Upper lobe of right lung (tissue), 1 donor: ENCODE data around the gene AGXT2. TPM values are rescaled to one million over a fixed set of nuclear protein-coding genes. Genes with fewer than 3 reads are reported as not detected.

Source experiments
- ATAC-seq: fragments of 200-7000 bp; cut with Tn5 transposase; one replicate; pipeline ENCODE4 v1.9.1; 2020; ENCODE audit warnings: mild to moderate bottlenecking, moderate library complexity
- DNase-seq: peaks from one replicate; pipeline ENCODE4 v3.0.0-alpha.2; 2020
- H3K27ac ChIP-seq: fragments of 200-600 bp; one replicate; pipeline ENCODE4 v1.8.0; 2022
- H3K27me3 ChIP-seq: fragments of 200-600 bp; one replicate; pipeline ENCODE4 v1.8.0; 2022; ENCODE audit warnings: mild to moderate bottlenecking
- H3K36me3 ChIP-seq: fragments of 200-600 bp; one replicate; pipeline ENCODE4 v1.8.0; 2022
- H3K4me1 ChIP-seq: fragments of 200-600 bp; one replicate; pipeline ENCODE4 v1.8.0; 2022
- H3K4me3 ChIP-seq: fragments of 200-600 bp; one replicate; pipeline ENCODE4 v1.8.0; 2022; ENCODE audit warnings: mild to moderate bottlenecking
- H3K9me3 ChIP-seq: fragments of 200-600 bp; one replicate; pipeline ENCODE4 v1.8.0; 2022
- intact Hi-C: fragments of 100-400 bp; cut with DNase I; formaldehyde crosslinking; loops from one replicate; pipeline ENCODE4 v1.11.0; 2022
- long read RNA-seq: library from polyadenylated mRNA; unstranded; transcript quantifications from one replicate; pipeline ENCODE4 v2.0.0, GENCODE V29; 2021
- total RNA-seq: library from RNA; stranded (reverse); fragmentation: NEBNext Ultra II Directional; extraction: Animal tissue kit (Norgen Biotek cat#: 25700); gene quantifications from one replicate; pipeline ENCODE4 v1.2.1, GENCODE V29; 2021
- TF ChIP-seq, protein P1 (sequence below): fragments of 200-600 bp; IDR thresholded peaks from one replicate; pipeline ENCODE4 v1.8.0; 2022; ENCODE audit warnings: antibody characterized with exemption
- donor health status: DM: no; HTN: yes; CAD: no; lungs with severe emphysema.

AGXT2 gene, protein sequence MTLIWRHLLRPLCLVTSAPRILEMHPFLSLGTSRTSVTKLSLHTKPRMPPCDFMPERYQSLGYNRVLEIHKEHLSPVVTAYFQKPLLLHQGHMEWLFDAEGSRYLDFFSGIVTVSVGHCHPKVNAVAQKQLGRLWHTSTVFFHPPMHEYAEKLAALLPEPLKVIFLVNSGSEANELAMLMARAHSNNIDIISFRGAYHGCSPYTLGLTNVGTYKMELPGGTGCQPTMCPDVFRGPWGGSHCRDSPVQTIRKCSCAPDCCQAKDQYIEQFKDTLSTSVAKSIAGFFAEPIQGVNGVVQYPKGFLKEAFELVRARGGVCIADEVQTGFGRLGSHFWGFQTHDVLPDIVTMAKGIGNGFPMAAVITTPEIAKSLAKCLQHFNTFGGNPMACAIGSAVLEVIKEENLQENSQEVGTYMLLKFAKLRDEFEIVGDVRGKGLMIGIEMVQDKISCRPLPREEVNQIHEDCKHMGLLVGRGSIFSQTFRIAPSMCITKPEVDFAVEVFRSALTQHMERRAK
- total RNA-seq = not detected
- long read RNA-seq = 0 reads

DNA sequence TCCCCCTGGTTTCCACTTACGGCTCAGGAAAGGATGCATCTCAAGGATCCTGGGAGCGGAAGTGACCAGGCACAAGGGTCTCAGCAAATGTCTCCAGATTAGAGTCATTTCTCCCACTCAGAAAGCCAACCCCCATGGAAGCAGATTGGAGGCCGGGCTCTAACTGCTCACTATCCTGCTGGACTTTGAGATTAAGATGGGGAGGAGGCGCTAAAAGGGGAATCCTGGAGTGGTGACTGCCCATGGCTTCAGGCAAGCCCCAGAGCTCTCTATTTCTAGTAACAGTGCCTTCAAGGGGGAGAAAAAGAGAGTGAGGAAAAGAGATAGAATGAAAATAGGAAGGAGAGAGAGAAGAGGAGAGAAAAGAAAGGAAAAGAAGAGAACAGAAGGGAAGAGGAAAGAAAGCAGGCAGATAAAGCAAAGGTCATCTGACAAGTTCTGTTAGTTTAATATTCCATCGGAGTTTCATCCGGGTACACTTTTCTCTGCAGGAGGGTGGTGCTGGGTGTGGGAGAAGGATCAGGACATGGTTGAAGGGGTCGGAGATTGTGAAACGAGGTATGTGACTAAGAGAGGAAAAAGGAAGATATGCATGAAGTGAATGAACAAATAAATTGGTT, at the start of gene AGXT2:
Gene AGXT2 (minus strand): TSS at position 165 of the 620 bp plus-strand sequence. CDS start 57 bp downstream, at position 108.
- Histone ChIP-seq H3K36me3 (no peaks in the 10 kb centered on the region), H3K4me1 (no peaks in the 10 kb centered on the region), H3K9me3 (no peaks in the 10 kb centered on the region), H3K27ac (no peak within 1 kb of the TSS), H3K27me3 (no peaks in the 10 kb centered on the region), H3K4me3 (no peak within 1 kb of the TSS)
- TF ChIP-seq, protein P1, sequence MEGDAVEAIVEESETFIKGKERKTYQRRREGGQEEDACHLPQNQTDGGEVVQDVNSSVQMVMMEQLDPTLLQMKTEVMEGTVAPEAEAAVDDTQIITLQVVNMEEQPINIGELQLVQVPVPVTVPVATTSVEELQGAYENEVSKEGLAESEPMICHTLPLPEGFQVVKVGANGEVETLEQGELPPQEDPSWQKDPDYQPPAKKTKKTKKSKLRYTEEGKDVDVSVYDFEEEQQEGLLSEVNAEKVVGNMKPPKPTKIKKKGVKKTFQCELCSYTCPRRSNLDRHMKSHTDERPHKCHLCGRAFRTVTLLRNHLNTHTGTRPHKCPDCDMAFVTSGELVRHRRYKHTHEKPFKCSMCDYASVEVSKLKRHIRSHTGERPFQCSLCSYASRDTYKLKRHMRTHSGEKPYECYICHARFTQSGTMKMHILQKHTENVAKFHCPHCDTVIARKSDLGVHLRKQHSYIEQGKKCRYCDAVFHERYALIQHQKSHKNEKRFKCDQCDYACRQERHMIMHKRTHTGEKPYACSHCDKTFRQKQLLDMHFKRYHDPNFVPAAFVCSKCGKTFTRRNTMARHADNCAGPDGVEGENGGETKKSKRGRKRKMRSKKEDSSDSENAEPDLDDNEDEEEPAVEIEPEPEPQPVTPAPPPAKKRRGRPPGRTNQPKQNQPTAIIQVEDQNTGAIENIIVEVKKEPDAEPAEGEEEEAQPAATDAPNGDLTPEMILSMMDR = no peak
- DNase-seq = no peak
- intact Hi-C loops = no loop called here
- no peak for ATAC-seq

DNA sequence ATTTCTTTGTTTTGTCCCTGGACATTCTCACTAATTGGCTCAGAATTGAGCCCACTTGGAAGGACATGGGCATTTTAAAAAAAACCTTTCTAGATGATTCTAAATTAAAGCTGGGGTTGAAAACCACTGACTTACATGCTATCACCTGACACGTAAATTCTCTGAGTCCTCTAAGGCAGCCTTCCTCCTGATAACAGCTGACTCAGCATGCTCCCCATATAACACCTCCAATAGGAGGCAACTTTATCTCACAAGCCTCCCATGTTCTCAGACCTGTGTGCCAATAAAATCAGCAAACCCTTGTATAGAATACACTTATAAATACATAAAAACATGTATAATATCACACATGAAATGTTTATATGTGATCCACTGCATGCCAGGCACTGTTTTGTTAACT, 49.2 kb upstream of the AGXT2 start:
- no peaks in the 10 kb centered on the region for H3K27me3 ChIP-seq
- H3K9me3 ChIP-seq = no peaks in the 10 kb centered on the region
- no peak for ATAC-seq
- no peaks in the 10 kb centered on the region for H3K36me3 ChIP-seq
- TF ChIP-seq, protein P1 = no peak
- intact Hi-C loops = no loop called here
- DNase-seq = no peak
- H3K4me1 ChIP-seq = no peaks in the 10 kb centered on the region
- no peak overlapping the region for H3K4me3 ChIP-seq
- H3K27ac ChIP-seq = no peak overlapping the region

DNA sequence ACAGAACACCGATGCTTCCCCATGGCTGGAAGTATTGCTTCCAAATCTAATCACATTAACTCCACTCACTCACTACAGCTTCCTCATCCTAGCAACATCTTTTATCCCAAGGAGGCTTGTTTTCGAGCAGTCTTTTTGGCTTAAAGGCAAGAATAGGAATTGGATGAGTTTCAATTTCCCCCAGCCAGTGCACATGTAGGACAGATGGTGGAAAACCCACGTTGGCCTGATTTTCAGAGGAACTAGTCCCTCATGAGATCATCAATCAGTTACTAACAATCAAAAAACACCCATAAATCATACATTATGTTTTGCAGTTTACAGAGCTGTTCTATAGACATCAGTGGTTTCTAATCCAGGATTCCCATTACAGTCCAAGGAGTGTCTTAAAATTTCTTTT, 48.5 kb upstream of the AGXT2 start:
- intact Hi-C loops = no loop called here
- no peak overlapping the region for H3K27ac ChIP-seq
- no peaks in the 10 kb centered on the region for H3K4me1 ChIP-seq
- no peaks in the 10 kb centered on the region for H3K27me3 ChIP-seq
- DNase-seq (no peak), ATAC-seq (no peak)
- TF ChIP-seq, protein P1 = no peak
- H3K4me3 ChIP-seq = no peak overlapping the region
- no peaks in the 10 kb centered on the region for H3K9me3 ChIP-seq
- no peaks in the 10 kb centered on the region for H3K36me3 ChIP-seq

DNA sequence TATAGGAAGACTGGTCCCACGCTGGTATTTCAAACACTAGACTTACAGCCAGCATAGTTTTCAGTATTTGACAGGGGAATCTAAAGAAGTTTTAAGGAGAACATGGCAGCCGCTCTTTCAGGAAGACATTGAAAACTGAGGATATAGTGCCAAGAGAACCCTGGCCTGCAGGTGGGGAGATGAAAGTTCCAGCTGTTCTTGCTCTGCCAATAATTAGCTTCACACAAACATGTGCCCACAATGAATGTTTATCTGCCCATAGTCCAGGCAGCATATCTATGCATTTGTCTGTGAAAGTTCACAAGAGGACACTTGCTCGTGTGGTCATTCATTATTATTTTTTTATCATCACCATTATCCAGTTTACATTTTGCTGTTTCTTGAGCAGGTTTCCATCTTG, 47.6 kb upstream of the AGXT2 start:
- Histone ChIP-seq H3K4me1 (no peaks in the 10 kb centered on the region), H3K9me3 (no peaks in the 10 kb centered on the region), H3K27me3 (no peaks in the 10 kb centered on the region), H3K27ac (no peak overlapping the region), H3K4me3 (no peak overlapping the region), H3K36me3 (no peaks in the 10 kb centered on the region)
- ATAC-seq (no peak), DNase-seq (no peak)
- TF ChIP-seq, protein P1 = no peak
- intact Hi-C loops = no loop called here

DNA sequence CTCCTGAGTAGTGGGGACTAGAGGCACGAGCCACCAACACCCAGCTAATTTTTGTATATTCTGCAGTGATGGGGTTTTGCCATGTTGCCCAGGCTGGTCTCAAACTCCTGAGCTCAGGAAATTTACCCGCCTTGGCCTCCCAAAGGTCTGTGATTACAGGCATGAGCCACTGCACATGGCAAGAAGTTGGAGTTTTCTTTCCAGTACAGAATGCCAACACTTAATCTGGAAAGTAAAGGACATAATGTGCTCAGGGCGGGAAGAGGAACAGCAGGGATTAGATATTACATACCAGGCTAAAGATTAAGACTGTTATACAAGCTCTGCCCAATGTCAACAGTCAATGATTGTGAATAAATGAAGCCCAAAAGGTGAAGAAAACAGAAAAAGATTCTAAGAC, 47.2 kb upstream of the AGXT2 start:
- H3K27me3 ChIP-seq = no peaks in the 10 kb centered on the region
- H3K4me3 ChIP-seq = no peak overlapping the region
- intact Hi-C loops = no loop called here
- no peaks in the 10 kb centered on the region for H3K36me3 ChIP-seq
- ATAC-seq (no peak), DNase-seq (no peak)
- TF ChIP-seq, protein P1 = no peak
- no peaks in the 10 kb centered on the region for H3K9me3 ChIP-seq
- no peak overlapping the region for H3K27ac ChIP-seq
- H3K4me1 ChIP-seq = no peaks in the 10 kb centered on the region
